Mesothelial cell of epicardium (in vitro differentiated cells): Measurements from ENCODE around the gene EIF5A. TPM values are rescaled to one million over a fixed set of nuclear protein-coding genes. Genes with fewer than 3 reads are reported as not detected.

Source experiments
- DNase-seq, 2 experiments: peaks; one replicate each; pipeline ENCODE4 v3.0.0; 2021; ENCODE audit warnings: low spot score in 2 of 2; ENCODE audit not compliant: unreplicated experiment in 2 of 2
- H3K27ac Mint-ChIP-seq: 2 replicates; pipeline ENCODE4 v1.8.0; 2021; ENCODE audit warnings: mixed read lengths
- H3K27me3 Mint-ChIP-seq: 2 replicates; pipeline ENCODE4 v1.8.0; 2021; ENCODE audit warnings: low read depth, mixed read lengths
- H3K36me3 Mint-ChIP-seq: 2 replicates; pipeline ENCODE4 v1.8.0; 2021; ENCODE audit warnings: mixed read lengths
- H3K4me1 Mint-ChIP-seq: 2 replicates; pipeline ENCODE4 v1.8.0; 2021; ENCODE audit warnings: mixed read lengths
- H3K4me3 Mint-ChIP-seq: 2 replicates; pipeline ENCODE4 v1.8.0; 2021; ENCODE audit warnings: mild to moderate bottlenecking, moderate library complexity, mixed read lengths
- H3K9me3 Mint-ChIP-seq: 2 replicates; pipeline ENCODE4 v1.8.0; 2021; ENCODE audit warnings: mixed read lengths
- CTCF ChIP-seq: fragments of 200-600 bp; sonication (generic); IDR thresholded peaks from one replicate; pipeline ENCODE4 v1.5.0; 2021; ENCODE audit warnings: antibody characterized with exemption; ENCODE audit not compliant: unreplicated experiment
- total RNA-seq: library from RNA; stranded (reverse); gene quantifications from 3 replicates; pipeline ENCODE4 v1.2.1, GENCODE V29; 2021

Gene EIF5A
- total RNA-seq, 1 donor from 2014 or later: 265 TPM

DNA sequence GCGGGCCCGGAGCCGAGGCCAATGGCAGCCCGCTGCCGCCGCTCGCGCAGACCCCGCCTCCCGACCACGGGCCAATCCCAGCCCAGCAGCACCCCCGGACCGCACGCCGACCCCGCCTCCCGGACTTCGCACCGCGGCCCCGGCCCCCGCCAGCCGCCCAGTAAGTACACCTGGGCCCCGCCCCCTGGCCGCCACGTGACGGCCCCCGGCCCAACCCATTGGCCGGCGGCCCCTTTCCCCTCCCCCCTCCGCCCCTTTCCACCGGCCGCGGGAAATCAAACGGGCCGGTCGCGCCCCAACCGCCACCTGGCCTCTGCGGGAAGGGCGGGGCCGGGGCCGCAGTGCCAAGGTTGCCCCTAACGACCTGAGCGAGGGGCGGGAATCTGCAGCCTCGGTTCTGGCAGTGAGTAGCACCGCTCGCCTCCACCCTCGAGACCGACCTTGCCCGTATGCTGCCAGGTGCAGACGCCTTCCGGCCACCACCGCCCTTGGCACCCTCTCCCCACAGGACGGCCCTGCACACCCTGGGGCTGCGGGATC is 12.7 kb upstream of the EIF5A start, which contains the start of gene YBX2:
Gene YBX2, minus strand, starts transcription at position 26 of the 540 bp plus-strand sequence. CDS start 139 bp downstream, outside the sequence.
- Mint-ChIP-seq H3K4me3 (peak within 1 kb of the TSS; percentile 60), H3K4me1 (peaks cover 25% of the 10 kb centered on the region), H3K27me3 (peaks cover 71% of the 10 kb centered on the region), H3K36me3 (no peaks in the 10 kb centered on the region), H3K9me3 (no peaks in the 10 kb centered on the region), H3K27ac (no peak within 1 kb of the TSS)
- DNase-seq: peak; percentile 65 to 81
- no peak for TF ChIP-seq CTCF

GRCh38 chr17:7295230-7296180 is 11.9 kb upstream of the EIF5A start:
- Mint-ChIP-seq H3K4me3 (peak overlapping the region; percentile 60), H3K27ac (no peak overlapping the region), H3K4me1 (peaks cover 25% of the 10 kb centered on the region), H3K36me3 (no peaks in the 10 kb centered on the region), H3K9me3 (no peaks in the 10 kb centered on the region), H3K27me3 (peaks cover 71% of the 10 kb centered on the region)
- TF ChIP-seq CTCF: no peak
- no peak for DNase-seq

DNA sequence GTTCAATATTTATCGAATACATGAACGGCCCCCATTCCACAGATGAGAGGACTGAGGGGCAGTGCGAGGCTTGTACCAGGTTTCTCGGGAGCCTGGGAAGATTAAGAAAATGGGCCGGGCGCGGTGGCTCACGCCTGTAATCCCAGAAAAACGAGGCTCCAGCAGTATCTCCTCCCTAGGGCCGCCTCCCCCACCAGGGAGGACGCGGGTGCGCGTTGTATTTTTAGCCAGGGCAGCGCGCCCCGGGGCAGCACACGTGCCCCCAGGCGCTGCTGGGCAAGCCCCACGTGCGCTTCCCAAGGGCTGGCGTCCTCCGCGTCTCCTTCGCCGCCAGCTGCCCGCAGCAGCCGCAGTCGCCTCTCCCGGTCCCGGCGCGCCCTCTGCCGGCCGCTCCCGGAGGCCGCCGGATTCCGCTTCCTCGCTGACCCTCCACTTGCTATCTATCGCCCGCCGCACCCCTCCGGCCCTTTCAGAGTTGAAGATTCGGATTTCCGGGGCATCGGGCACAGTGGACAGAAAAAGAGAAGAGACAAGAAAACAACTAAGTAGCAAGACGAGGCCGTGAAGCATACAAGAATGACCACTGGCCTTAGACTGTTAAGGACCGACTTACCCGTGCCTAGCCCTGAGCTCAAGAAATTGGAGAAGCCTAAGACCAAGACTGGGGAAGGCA is 11.1 kb upstream of the EIF5A start:
- Mint-ChIP-seq H3K27ac (no peak overlapping the region), H3K36me3 (no peaks in the 10 kb centered on the region), H3K9me3 (no peaks in the 10 kb centered on the region), H3K4me3 (peak overlapping the region; percentile 44), H3K4me1 (peaks cover 25% of the 10 kb centered on the region), H3K27me3 (peaks cover 63% of the 10 kb centered on the region)
- DNase-seq: peak; percentile 79 to 89
- TF ChIP-seq CTCF: peak; percentile 87

GRCh38 chr17:7304179-7304578 is 3.2 kb upstream of the EIF5A start:
- Mint-ChIP-seq H3K4me1 (peaks cover 11% of the 10 kb centered on the region), H3K9me3 (no peaks in the 10 kb centered on the region), H3K27me3 (peaks cover 7% of the 10 kb centered on the region), H3K4me3 (no peak overlapping the region), H3K27ac (no peak overlapping the region), H3K36me3 (no peaks in the 10 kb centered on the region)
- no peak for DNase-seq
- TF ChIP-seq CTCF: no peak

DNA sequence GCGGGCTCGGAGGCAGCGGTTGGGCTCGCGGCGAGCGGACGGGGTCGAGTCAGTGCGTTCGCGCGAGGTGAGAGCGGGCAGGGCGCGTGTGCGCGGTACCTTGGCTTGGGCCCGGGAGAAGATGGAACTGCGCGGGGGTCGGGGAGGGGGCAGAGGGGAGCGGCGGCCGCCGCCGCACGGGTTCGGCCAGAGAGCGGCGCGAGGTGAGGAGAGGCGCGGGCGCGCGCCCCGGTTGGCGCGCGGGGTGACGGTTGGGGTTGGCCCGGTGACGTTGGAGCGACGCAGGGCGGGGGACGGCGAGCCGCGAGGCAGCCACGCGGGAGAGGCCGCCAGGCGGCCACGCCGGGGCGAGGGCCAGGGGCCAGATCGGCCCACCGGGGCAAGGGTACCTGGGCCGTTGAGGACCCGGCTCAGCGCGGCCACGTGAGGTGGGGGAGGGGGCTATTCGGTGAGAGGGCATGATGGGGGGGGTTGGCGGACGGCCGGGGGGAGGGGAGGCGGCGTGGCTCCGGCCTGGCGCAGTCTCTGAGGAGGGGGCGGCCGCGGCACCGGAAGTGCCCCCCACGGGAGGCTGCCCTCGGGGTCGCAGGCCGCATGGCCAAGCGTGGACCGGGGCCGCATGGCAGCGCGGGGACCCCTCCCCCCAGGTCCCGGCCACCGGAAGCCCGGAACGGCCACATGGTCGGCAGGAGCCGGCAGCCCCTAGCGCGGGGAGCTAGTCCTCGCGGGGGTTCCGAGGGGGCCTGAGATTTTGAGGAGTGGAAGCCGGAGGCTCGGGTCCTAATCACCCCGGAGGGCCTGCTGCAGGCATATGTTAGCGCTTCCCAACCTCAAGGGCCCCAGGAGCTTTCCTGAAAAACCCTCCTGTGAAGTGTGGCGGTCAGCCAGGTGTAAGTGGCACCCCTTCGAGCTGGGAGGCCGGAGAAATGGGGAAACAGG is 527 bp downstream of the EIF5A start:
- Mint-ChIP-seq H3K4me1 (peaks cover 27% of the 10 kb centered on the region), H3K27ac (peak overlapping the region; percentile 97), H3K27me3 (no peaks in the 10 kb centered on the region), H3K36me3 (peaks cover 23% of the 10 kb centered on the region), H3K4me3 (peak overlapping the region; percentile 80), H3K9me3 (no peaks in the 10 kb centered on the region)
- DNase-seq: no peak
- no peak for TF ChIP-seq CTCF
